SK-MEL-5 (cell line): ENCODE results near the gene DHRS1. TPM values are rescaled to one million over a fixed set of nuclear protein-coding genes. Genes with fewer than 3 reads are reported as not detected.
A peak's percentile ranks its signal among the peaks of the same experiment; 100 is the strongest.
"Not testable (repeated sequence)": the region's sequence is repeated elsewhere in the genome, so short reads cannot be mapped to it uniquely, and the experiment has no call there.

Experiments
- DNase-seq: peaks from one replicate; pipeline ENCODE4 v3.0.0-alpha.2; 2016; ENCODE audit warnings: low read depth, low spot score
- in situ Hi-C: cut with HindIII; loops from 2 replicates; pipeline ENCODE4 v1.10.0; 2016; ENCODE audit warnings: low sequenced_read_pairs, high pct_unique_total_duplicates, low pct_unique_long_range_greater_than_20kb
- total RNA-seq: library from RNA; depleted of rRNA; stranded (reverse); fragments of >200 nt; shearing (Covaris generic); gene quantifications from 2 replicates; pipeline ENCODE4 v1.2.3, GENCODE V29; 2014

The DHRS1 gene
- total RNA-seq, 1 experiment from 2014 or later, result 0.82 TPM

- in situ Hi-C loops, result loop anchor here (10.0 kb wide), 1 partner anchor 94 kb away; the partner anchor contains the start of genes CBLN3 and KHNYN
Observed at GRCh38 chr14:24330973-24331674, 31.5 kb upstream of the DHRS1 start.

GRCh38 chr14:24329736-24330135, 30.2 kb upstream of the DHRS1 start:
- no peak for DNase-seq
- in situ Hi-C loops, result loop anchor here (10.0 kb wide), 1 partner anchor 95 kb away; the partner anchor contains the start of genes CBLN3 and KHNYN

More at GRCh38 chr14:24330973-24331674, 31.5 kb upstream of the DHRS1 start:
- no peak for DNase-seq

GRCh38 chr14:24329073-24329663, 29.6 kb upstream of the DHRS1 start:
- DNase-seq, result no peak
- in situ Hi-C loops, result no loop called here

GRCh38 chr14:24327914-24328313, 28.3 kb upstream of the DHRS1 start:
- in situ Hi-C loops, result not testable (repeated sequence)
- DNase-seq, result peak; percentile 23

- no peak for DNase-seq
- in situ Hi-C loops, result no loop called here
Observed at GRCh38 chr14:24327303-24327702, 27.7 kb upstream of the DHRS1 start.

GRCh38 chr14:24325963-24326362, 26.4 kb upstream of the DHRS1 start:
- DNase-seq, result no peak
- in situ Hi-C loops, result no loop called here

GRCh38 chr14:24325041-24325530, 25.5 kb upstream of the DHRS1 start:
- no peak for DNase-seq
- in situ Hi-C loops, result no loop called here

GRCh38 chr14:24324024-24324423, 24.4 kb upstream of the DHRS1 start:
- in situ Hi-C loops, result no loop called here

GRCh38 chr14:24323341-24323740, 23.8 kb upstream of the DHRS1 start:
- in situ Hi-C loops, result no loop called here
- no peak for DNase-seq

More at GRCh38 chr14:24324024-24324423, 24.4 kb upstream of the DHRS1 start:
- no peak for DNase-seq

- in situ Hi-C loops, result no loop called here
- no peak for DNase-seq
Observed at GRCh38 chr14:24322672-24323071, 23.1 kb upstream of the DHRS1 start.

GRCh38 chr14:24321212-24321975, 21.8 kb upstream of the DHRS1 start:
- in situ Hi-C loops, result no loop called here
- DNase-seq, result no peak

GRCh38 chr14:24317141-24317928, 17.8 kb upstream of the DHRS1 start:
- DNase-seq, result no peak

GRCh38 chr14:24316597-24316950, 17.0 kb upstream of the DHRS1 start:
- no peak for DNase-seq
- in situ Hi-C loops, result no loop called here

More at GRCh38 chr14:24317141-24317928, 17.8 kb upstream of the DHRS1 start:
- in situ Hi-C loops, result no loop called here

GRCh38 chr14:24315807-24316596, 16.4 kb upstream of the DHRS1 start:
- in situ Hi-C loops, result no loop called here
- no peak for DNase-seq

GRCh38 chr14:24315243-24315806, 15.7 kb upstream of the DHRS1 start:
- in situ Hi-C loops, result no loop called here
- DNase-seq, result no peak

- in situ Hi-C loops, result no loop called here
- DNase-seq, result no peak
Observed at GRCh38 chr14:24314377-24315193, 15.0 kb upstream of the DHRS1 start.
